ENCODE results near the gene LMCD1. TPM values are rescaled to one million over a fixed set of nuclear protein-coding genes. Genes with fewer than 3 reads are reported as not detected.
A peak's percentile ranks its signal among the peaks of the same experiment; 100 is the strongest.

The LMCD1 gene
- total and polyA plus RNA-seq, 8 donors, result 67.0 to 86.4 (median 79.6) TPM

DNA sequence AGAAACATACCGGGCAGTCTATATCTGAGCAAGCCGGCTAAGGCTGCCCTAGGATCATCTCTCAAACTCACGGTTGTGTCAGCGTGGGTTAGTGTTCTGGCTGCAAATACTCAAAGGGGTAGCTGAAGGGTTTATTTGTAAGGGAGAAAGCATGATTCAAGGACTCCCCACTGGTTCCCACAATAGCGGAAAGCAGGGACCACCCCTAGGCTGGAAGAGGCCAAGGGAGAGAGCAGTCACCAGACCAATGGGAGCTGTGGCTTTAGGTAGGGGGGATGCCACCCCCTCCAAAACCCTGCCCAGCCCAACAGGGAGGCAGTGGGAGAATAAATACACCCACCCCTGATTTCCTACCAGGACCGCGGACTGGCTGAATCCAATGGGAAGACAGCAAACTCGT lies 7.3 kb upstream of the LMCD1 start:
- Histone ChIP-seq H3K27ac (no peak overlapping the region), H3K4me3 (no peak overlapping the region), H3K27me3 (no peaks in the 10 kb centered on the region), H3K4me1 (peaks cover 0 to 18% of the 10 kb centered on the region in 2 donors), H3K36me3 (no peaks in the 10 kb centered on the region), H3K9me3 (no peaks in the 10 kb centered on the region)
- intact Hi-C loops (cut with DNase I), result no loop called here
- TF ChIP-seq, protein P1, sequence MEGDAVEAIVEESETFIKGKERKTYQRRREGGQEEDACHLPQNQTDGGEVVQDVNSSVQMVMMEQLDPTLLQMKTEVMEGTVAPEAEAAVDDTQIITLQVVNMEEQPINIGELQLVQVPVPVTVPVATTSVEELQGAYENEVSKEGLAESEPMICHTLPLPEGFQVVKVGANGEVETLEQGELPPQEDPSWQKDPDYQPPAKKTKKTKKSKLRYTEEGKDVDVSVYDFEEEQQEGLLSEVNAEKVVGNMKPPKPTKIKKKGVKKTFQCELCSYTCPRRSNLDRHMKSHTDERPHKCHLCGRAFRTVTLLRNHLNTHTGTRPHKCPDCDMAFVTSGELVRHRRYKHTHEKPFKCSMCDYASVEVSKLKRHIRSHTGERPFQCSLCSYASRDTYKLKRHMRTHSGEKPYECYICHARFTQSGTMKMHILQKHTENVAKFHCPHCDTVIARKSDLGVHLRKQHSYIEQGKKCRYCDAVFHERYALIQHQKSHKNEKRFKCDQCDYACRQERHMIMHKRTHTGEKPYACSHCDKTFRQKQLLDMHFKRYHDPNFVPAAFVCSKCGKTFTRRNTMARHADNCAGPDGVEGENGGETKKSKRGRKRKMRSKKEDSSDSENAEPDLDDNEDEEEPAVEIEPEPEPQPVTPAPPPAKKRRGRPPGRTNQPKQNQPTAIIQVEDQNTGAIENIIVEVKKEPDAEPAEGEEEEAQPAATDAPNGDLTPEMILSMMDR (IDR thresholded peaks at IDR 0.05), result no peak
- no peak for ATAC-seq
- DNase-seq, result no peak

DNA sequence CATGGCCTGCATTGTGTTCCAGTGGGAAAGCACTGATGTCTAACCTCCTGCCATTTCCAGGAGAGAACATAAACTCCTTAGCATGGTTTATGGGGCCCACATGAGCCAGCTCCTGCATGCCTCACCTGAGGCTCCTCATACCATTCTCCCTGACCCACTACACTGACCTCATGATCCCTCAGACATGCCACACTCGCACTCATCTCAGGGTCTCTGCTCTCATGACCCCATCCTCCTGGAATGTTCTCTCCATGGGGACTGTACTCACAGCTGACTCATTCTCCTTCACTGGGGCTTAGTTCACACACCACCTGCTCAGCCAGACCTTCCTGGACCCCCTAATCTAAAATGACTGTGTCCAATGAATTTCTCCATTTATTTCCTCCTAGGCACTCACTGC lies 4.0 kb upstream of the LMCD1 start:
- no peaks in the 10 kb centered on the region for H3K9me3 ChIP-seq
- peaks cover 8 to 14% of the 10 kb centered on the region in 2 donors for H3K4me1 ChIP-seq
- H3K36me3 ChIP-seq, result no peaks in the 10 kb centered on the region
- no peak for ATAC-seq
- H3K4me3 ChIP-seq, result no peak overlapping the region
- no peak overlapping the region for H3K27ac ChIP-seq
- no peak for DNase-seq
- TF ChIP-seq, protein P1 (IDR thresholded peaks at IDR 0.05), result no peak
- peaks cover 0 to 10% of the 10 kb centered on the region in 2 donors for H3K27me3 ChIP-seq
- intact Hi-C loops (cut with DNase I), result no loop called here

DNA sequence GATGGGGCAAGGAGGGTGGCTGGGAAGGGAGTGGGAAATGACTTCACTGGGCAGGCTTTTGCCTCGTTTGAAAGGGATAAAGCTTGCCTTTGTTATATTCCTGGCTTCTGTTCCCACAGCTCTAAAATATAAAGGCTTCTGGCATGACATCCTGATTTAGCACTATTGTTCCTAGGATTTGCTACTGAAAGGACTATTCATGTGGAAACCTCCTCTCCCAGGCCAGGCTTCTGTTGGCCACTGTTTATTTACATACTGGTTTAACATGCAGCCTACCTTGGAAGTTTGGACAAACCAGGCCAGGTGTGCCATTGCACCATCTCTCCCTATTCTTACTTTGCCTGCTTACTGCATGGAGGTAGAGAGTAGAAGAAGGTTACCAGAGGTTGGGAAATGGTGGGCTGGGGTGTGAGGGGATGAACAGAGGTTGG lies 2.4 kb upstream of the LMCD1 start:
- TF ChIP-seq, protein P1 (IDR thresholded peaks at IDR 0.05), result no peak
- Histone ChIP-seq H3K4me1 (peaks cover 8 to 14% of the 10 kb centered on the region in 2 donors), H3K27me3 (peaks cover 0 to 10% of the 10 kb centered on the region in 2 donors), H3K4me3 (no peak overlapping the region), H3K9me3 (no peaks in the 10 kb centered on the region), H3K36me3 (no peaks in the 10 kb centered on the region), H3K27ac (peak overlapping the region; percentile 53 to 62)
- intact Hi-C loops (cut with DNase I), result no loop called here
- no peak for ATAC-seq
- DNase-seq, result no peak

DNA sequence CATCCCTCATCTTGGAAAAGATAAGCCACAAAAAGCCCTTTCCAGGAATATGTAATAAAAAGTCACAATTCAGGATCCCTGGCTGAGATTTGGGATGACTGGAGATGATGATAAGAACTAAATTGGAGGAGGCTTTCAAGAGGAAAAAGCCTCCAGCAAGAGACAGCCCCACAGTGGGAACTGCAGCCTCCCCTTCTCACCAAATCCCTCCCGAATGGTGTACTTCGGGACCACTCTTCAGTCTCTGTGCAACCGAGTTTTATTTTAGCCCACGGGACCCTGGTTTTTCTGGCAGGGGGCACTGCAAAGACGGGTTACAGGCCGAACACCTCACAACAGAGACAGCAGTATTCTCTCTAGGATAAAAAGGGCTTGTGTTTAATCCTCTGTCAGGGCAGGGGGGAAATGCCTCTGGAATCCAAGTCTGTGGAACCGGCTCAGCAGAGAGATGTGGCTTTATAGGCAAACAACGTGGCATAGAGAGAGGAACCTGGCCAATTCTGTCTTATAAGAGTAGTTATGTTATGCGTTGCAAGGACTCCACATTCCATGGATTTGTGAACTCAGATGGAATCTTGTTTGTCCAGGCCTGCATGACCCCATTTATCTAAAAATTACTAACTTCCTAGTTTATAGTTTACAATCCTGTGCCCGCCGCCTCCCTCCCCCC lies 1.2 kb upstream of the LMCD1 start:
- TF ChIP-seq, protein P1 (IDR thresholded peaks at IDR 0.05), result no peak
- Histone ChIP-seq H3K27me3 (peaks cover 0 to 10% of the 10 kb centered on the region in 2 donors), H3K4me3 (no peak overlapping the region), H3K9me3 (no peaks in the 10 kb centered on the region), H3K4me1 (peaks cover 10 to 20% of the 10 kb centered on the region in 2 donors), H3K36me3 (no peaks in the 10 kb centered on the region), H3K27ac (peak overlapping the region; percentile 84 to 94)
- ATAC-seq (peak; percentile 14), DNase-seq (peak in 1 of 4 donors; percentile 62)
- intact Hi-C loops (cut with DNase I), result no loop called here

DNA sequence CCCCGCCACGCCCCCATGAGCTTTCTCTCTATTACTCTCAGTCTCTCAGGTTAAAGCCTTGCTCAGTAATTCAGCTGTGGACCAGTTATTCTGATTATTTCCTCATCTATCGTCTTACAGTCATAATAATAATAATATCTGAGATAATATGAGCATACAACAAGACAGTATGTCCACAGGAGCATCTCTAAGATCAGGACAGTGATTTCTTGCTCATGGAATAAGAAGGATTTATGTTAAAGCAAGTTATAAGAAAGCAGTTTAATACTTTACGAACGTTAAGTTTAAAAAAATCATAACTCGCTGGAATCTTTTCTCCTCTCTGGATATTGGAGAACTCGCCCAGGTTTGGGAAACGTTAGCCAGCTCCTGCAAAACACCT lies 643 bp upstream of the LMCD1 start:
- ATAC-seq (peak; percentile 16), DNase-seq (no peak)
- H3K4me3 ChIP-seq, result peak overlapping the region; percentile 46
- H3K27me3 ChIP-seq, result peaks cover 0 to 10% of the 10 kb centered on the region in 2 donors
- H3K4me1 ChIP-seq, result peaks cover 15 to 25% of the 10 kb centered on the region in 2 donors
- no peaks in the 10 kb centered on the region for H3K9me3 ChIP-seq
- H3K27ac ChIP-seq, result peak overlapping the region; percentile 84 to 94
- no peaks in the 10 kb centered on the region for H3K36me3 ChIP-seq
- TF ChIP-seq, protein P1 (IDR thresholded peaks at IDR 0.05), result no peak
- intact Hi-C loops (cut with DNase I), result no loop called here
